Upper lobe of left lung (tissue), 4 donors: Measurements from ENCODE around the gene OR52D1.

Source experiments
- CTCF ChIP-seq, 6 experiments: fragments of 450-650 bp in 4 of 6; fragments of 200-600 bp in 2 of 6; sonication (generic) in 2 of 6; IDR thresholded peaks; one replicate each; pipeline ENCODE4 v1.5.1; 2016 to 2019; ENCODE audit warnings: antibody characterized with exemption in 6 of 6
- EP300 ChIP-seq, 4 donors: sonication (generic); formaldehyde crosslinking; IDR thresholded peaks; one replicate each; pipeline ENCODE4 v1.5.1; 2017; ENCODE audit warnings: antibody characterized with exemption in 4 of 4, control low read depth in 2 of 4
- POLR2A ChIP-seq, 4 donors: fragments of 450-650 bp; IDR thresholded peaks; one replicate each; pipeline ENCODE4 v1.5.1; 2016 to 2017; ENCODE audit warnings: antibody characterized with exemption in 4 of 4, mild to moderate bottlenecking in 2 of 4
- POLR2AphosphoS5 ChIP-seq, 2 donors: sonication (generic); formaldehyde crosslinking; IDR thresholded peaks; one replicate each; pipeline ENCODE4 v1.5.1; 2017; ENCODE audit warnings: antibody characterized with exemption in 2 of 2

- TF ChIP-seq CTCF (IDR thresholded peaks at IDR 0.05) (no peak), POLR2AphosphoS5 (IDR thresholded peaks at IDR 0.05) (no peak), POLR2A (IDR thresholded peaks at IDR 0.05) (no peak), EP300 (IDR thresholded peaks at IDR 0.05) (no peak)
These were observed 2.5 kb upstream of the OR52D1 start for GRCh38 chr11:5486003-5486402.
